Stomach (tissue), 9 donors: ENCODE data around the gene KRTAP4-5. TPM values are rescaled to one million over a fixed set of nuclear protein-coding genes. Genes with fewer than 3 reads are reported as not detected.
"Not testable (repeated sequence)": the region's sequence is repeated elsewhere in the genome, so short reads cannot be mapped to it uniquely, and the experiment has no call there.

Experiments
- DNase-seq, 2 donors: peaks; one replicate each; pipeline versions ENCODE4 v3.0.0 to v3.0.0-alpha.2; 2013 to 2019
- H3K27ac ChIP-seq, 5 donors: fragments of 200-600 bp in 4 of 5; sonication (generic) in 4 of 5; one replicate each; pipeline ENCODE4 v1.5.1; 2013 to 2019; ENCODE audit warnings: mild to moderate bottlenecking in 1 of 5, moderate library complexity in 1 of 5
- H3K27me3 ChIP-seq, 3 donors: fragments of 200-600 bp; sonication (generic); one replicate each; pipeline ENCODE4 v1.5.1; 2017 to 2019; ENCODE audit warnings: mixed run types in 1 of 3
- H3K36me3 ChIP-seq, 4 donors: fragments of 200-600 bp; sonication (generic); 1 replicate in 3 of 4; 2 replicates in 1 of 4; pipeline ENCODE4 v1.5.1; 2016 to 2019
- H3K4me1 ChIP-seq, 4 donors: fragments of 200-600 bp; sonication (generic); one replicate each; pipeline ENCODE4 v1.5.1; 2016 to 2019
- H3K4me3 ChIP-seq, 4 donors: fragments of 200-600 bp; sonication (generic) in 3 of 4; one replicate each; pipeline ENCODE4 v1.5.1; 2016 to 2019; ENCODE audit warnings: mild to moderate bottlenecking in 1 of 4
- H3K9me3 ChIP-seq, 4 donors: fragments of 200-600 bp; sonication (generic); one replicate each; pipeline ENCODE4 v1.5.1; 2016 to 2019
- EP300 ChIP-seq: sonication (generic); formaldehyde crosslinking; IDR thresholded peaks from one replicate; pipeline ENCODE4 v1.6.1; 2017; ENCODE audit warnings: antibody characterized with exemption
- POLR2A ChIP-seq, 4 donors: fragments of 450-650 bp; IDR thresholded peaks; one replicate each; pipeline ENCODE4 v1.6.1; 2016; ENCODE audit warnings: antibody characterized with exemption in 4 of 4, control low read depth in 2 of 4, mild to moderate bottlenecking in 1 of 4, moderate library complexity in 1 of 4
- POLR2AphosphoS5 ChIP-seq, 3 donors: sonication (generic); formaldehyde crosslinking; IDR thresholded peaks; one replicate each; pipeline ENCODE4 v1.6.1; 2016; ENCODE audit warnings: antibody characterized with exemption in 3 of 3
- WGBS, 5 donors: extraction: QIAGEN DNeasy Blood & Tissue Kit in 3 of 5; methylation state at CpG; one replicate each; pipeline versions ENCODE4 v1.1.5 to v1.1.7; 2013 to 2018; 5-methylcytosine and 5-hydroxymethylcytosine counted together
- intact Hi-C: fragments of 100-400 bp; cut with DNase I; formaldehyde crosslinking; loops from one replicate; pipeline ENCODE4 v1.15.1; 2023; ENCODE audit warnings: low total_unique reads
- polyA plus RNA-seq, 3 donors: library from polyadenylated mRNA; stranded (reverse); fragments of 200-250 nt; gene quantifications; one replicate each; pipeline ENCODE4 v1.2.3, GENCODE V29; 2013
- total RNA-seq, 5 donors: library from RNA; depleted of rRNA; stranded (reverse); fragments of >200 nt; gene quantifications; one replicate each; pipeline versions ENCODE4 v1.1.0 to v1.2.3, GENCODE V29; 2014 to 2016
- TF ChIP-seq, protein P1 (sequence below), 7 experiments: fragments of 450-650 bp in 4 of 7; fragments of 200-600 bp in 3 of 7; sonication (generic) in 3 of 7; IDR thresholded peaks; one replicate each; pipeline ENCODE4 v1.5.1; 2016 to 2019; ENCODE audit warnings: antibody characterized with exemption in 7 of 7, control low read depth in 2 of 7, mild to moderate bottlenecking in 1 of 7
- donor health status: healthy with polysubstance abuse.
- donor health status: Bipolar disorder and iron deficiency.
- donor health status: healthy.

KRTAP4-5 gene
- total and polyA plus RNA-seq, 8 donors: not detected

DNA sequence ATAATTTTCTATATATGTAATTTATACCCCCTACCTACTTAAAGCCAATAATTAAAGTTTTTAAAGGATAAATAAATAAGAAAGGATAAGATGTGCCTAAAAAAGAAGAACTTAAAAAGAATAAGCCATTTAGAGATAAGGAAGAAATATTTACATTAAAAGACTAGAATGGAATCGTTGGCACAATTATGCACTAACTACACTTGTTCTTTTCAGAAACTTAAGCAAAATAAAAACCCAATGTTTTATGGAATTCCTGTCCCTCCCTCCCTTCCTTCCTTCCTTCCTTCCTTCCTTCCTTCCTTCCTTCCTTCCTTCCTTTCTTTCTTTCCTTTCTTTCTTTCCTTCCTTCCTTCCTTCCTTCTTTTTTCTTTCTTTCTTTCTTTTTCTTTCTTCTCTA, 4.8 kb downstream of the KRTAP4-5 start:
- 67 to 84% (median 79%) methylated on average over 1 of the region's 1 CpG for WGBS, 5 donors
- intact Hi-C loops: no loop called here
- Histone ChIP-seq H3K9me3 (peaks cover 0 to 36% (median 28%) of the 10 kb centered on the region in 4 donors), H3K4me1 (no peaks in the 10 kb centered on the region), H3K36me3 (no peaks in the 10 kb centered on the region), H3K27ac (no peak overlapping the region), H3K27me3 (peaks cover 0 to 13% (median 0%) of the 10 kb centered on the region in 3 donors), H3K4me3 (no peak overlapping the region)
- DNase-seq: no peak
- TF ChIP-seq POLR2AphosphoS5 (IDR thresholded peaks at IDR 0.05) (no peak), POLR2A (IDR thresholded peaks at IDR 0.05) (no peak), EP300 (no peak)
- TF ChIP-seq, protein P1, sequence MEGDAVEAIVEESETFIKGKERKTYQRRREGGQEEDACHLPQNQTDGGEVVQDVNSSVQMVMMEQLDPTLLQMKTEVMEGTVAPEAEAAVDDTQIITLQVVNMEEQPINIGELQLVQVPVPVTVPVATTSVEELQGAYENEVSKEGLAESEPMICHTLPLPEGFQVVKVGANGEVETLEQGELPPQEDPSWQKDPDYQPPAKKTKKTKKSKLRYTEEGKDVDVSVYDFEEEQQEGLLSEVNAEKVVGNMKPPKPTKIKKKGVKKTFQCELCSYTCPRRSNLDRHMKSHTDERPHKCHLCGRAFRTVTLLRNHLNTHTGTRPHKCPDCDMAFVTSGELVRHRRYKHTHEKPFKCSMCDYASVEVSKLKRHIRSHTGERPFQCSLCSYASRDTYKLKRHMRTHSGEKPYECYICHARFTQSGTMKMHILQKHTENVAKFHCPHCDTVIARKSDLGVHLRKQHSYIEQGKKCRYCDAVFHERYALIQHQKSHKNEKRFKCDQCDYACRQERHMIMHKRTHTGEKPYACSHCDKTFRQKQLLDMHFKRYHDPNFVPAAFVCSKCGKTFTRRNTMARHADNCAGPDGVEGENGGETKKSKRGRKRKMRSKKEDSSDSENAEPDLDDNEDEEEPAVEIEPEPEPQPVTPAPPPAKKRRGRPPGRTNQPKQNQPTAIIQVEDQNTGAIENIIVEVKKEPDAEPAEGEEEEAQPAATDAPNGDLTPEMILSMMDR (IDR thresholded peaks at IDR 0.05): no peak

GRCh38 chr17:41141361-41141760, 8.3 kb downstream of the KRTAP4-5 start:
- TF ChIP-seq POLR2A (IDR thresholded peaks at IDR 0.05) (no peak), EP300 (no peak), POLR2AphosphoS5 (IDR thresholded peaks at IDR 0.05) (no peak)
- TF ChIP-seq, protein P1 (IDR thresholded peaks at IDR 0.05): no peak
- DNase-seq: no peak
- H3K4me1 ChIP-seq: no peaks in the 10 kb centered on the region
- H3K27ac ChIP-seq: no peak overlapping the region
- no peaks in the 10 kb centered on the region for H3K27me3 ChIP-seq
- H3K4me3 ChIP-seq: no peak overlapping the region
- intact Hi-C loops: no loop called here
- peaks cover 0 to 41% (median 31%) of the 10 kb centered on the region in 4 donors for H3K9me3 ChIP-seq
- H3K36me3 ChIP-seq: no peaks in the 10 kb centered on the region

DNA sequence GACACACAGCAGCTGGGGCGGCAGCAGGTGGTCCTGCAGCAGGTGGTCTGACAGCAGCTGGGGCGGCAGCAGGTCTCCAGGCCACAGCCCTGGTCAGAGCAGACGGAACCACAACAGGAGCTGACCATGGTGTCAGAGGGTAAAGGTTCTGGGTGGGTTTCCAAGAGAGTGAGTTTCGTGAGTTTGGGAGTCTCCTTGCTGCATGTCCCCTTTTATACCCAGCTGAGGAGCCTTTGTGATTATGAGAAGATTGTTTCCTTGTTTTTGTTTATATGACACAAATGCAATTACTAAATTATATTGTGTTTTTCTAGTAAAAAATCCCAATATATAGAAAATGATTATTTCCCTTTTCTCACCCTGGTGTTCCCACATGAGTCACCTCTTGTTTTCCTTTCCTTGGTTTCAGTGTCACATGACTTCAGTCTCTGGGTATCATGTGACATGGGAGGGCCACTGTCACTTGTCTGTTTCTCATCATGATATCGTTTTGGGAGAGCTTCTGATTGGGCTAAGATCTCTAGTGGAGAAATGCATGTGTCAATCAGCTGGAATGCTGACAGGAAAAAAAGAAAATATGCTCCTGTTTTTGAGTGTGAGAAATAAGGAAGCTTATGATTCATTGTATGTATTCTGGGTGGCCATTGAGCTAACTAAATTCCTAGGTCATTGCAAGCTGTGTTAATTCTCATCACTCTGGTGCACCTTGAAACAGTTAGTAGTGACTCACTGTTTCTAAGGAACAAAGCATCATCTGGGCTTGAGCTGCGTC, 9.1 kb downstream of the KRTAP4-5 start, which contains the start of gene KRTAP4-6:
KRTAP4-6 (minus strand) TSS at position 185 of the 772 bp plus-strand sequence; CDS start at position 128, 57 bp downstream.
- H3K4me3 ChIP-seq: no peak within 1 kb of the TSS
- no peaks in the 10 kb centered on the region for H3K36me3 ChIP-seq
- TF ChIP-seq, protein P1 (IDR thresholded peaks at IDR 0.05): no peak
- no peak for TF ChIP-seq POLR2AphosphoS5 (IDR thresholded peaks at IDR 0.05)
- no peak for TF ChIP-seq EP300
- TF ChIP-seq POLR2A (IDR thresholded peaks at IDR 0.05): no peak
- H3K27ac ChIP-seq: no peak within 1 kb of the TSS
- no peaks in the 10 kb centered on the region for H3K27me3 ChIP-seq
- intact Hi-C loops: no loop called here
- H3K4me1 ChIP-seq: no peaks in the 10 kb centered on the region
- H3K9me3 ChIP-seq: peaks cover 0 to 41% (median 31%) of the 10 kb centered on the region in 4 donors
- no peak for DNase-seq
- WGBS, 5 donors: 70 to 87% (median 81%) methylated on average over 4 to 6 of the region's 6 CpGs

- H3K4me1 ChIP-seq, H3K36me3 ChIP-seq, H3K4me3 ChIP-seq, H3K27me3 ChIP-seq, DNase-seq, intact Hi-C loops, H3K27ac ChIP-seq: not testable (repeated sequence)
- H3K9me3 ChIP-seq: peaks cover 0 to 41% (median 31%) of the 10 kb centered on the region in 4 donors
- 83 to 89% (median 86%) methylated on average over 12 of the region's 12 CpGs for WGBS, 5 donors
These were observed 9.8 kb downstream of the KRTAP4-5 start for GRCh38 chr17:41139865-41140264.
